ENCODE data around the gene LDB2. TPM values are rescaled to one million over a fixed set of nuclear protein-coding genes. Genes with fewer than 3 reads are reported as not detected.

LDB2 gene
- total and polyA plus RNA-seq, 2 experiments from 2014 or later = 48.6 to 80.1 TPM

DNA sequence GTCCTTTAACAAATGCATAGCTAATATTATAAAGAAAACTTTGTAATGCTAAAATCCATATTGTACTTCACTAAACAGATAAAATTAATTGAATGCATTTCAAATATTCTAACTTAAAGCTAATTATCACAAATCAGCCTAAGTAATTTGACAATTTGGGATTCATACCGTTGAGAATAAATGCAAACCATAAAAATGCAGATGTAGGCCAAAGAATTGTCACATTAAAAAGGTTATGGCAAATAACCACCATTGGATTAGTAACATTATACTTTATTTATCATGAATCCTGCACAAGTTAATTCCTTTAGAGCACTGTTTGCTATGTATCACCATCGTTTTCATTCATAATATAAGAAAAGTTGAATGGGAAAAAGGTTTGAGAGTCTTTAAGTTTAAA, 301.0 kb downstream of the LDB2 start:
- H2AFZ ChIP-seq = no peak overlapping the region
- no peaks in the 10 kb centered on the region for H3F3A ChIP-seq (replicated peaks; ENCODE audit: low read depth)
- peaks cover 16% of the 10 kb centered on the region for H3K4me1 ChIP-seq (ENCODE audit: insufficient read depth)
- no peaks in the 10 kb centered on the region; the same call in 1 of the 2 replicates for H3K9me2 ChIP-seq (ENCODE audit: insufficient read depth)
- no peaks in the 10 kb centered on the region for H3K36me3 ChIP-seq (ENCODE audit: insufficient read depth)
- Mint-ChIP-seq H3K36me3 (ENCODE audit: low read depth) (no peaks in the 10 kb centered on the region), H3K27ac (no peak overlapping the region; the same call in 1 of the 2 replicates), H3K4me1 (peaks cover 21% of the 10 kb centered on the region), H3K27me3 (ENCODE audit: insufficient read depth, low read depth, poor library complexity) (no peaks in the 10 kb centered on the region), H3K4me3 (no peak overlapping the region), H3K9me3 (no peaks in the 10 kb centered on the region)
- no peak for TF ChIP-seq EZH2phosphoT487 (IDR thresholded peaks at IDR 0.05; ENCODE audit: unreplicated experiment)
- TF ChIP-seq ZNF331 (CRISPR knock-in tag; IDR thresholded peaks at IDR 0.05; ENCODE audit: low read depth) = no peak
- no peak for TF ChIP-seq NANOG (IDR thresholded peaks at IDR 0.05; ENCODE audit: borderline replicate concordance)
- no peak for TF ChIP-seq STAT1 (IDR thresholded peaks at IDR 0.05; ENCODE audit: unreplicated experiment)
- TF ChIP-seq ZNF114 (CRISPR knock-in tag; IDR thresholded peaks at IDR 0.05) = no peak
- TF ChIP-seq EZH2 (IDR thresholded peaks at IDR 0.05; ENCODE audit: low read depth, unreplicated experiment) = no peak
- TF ChIP-seq, protein P1, sequence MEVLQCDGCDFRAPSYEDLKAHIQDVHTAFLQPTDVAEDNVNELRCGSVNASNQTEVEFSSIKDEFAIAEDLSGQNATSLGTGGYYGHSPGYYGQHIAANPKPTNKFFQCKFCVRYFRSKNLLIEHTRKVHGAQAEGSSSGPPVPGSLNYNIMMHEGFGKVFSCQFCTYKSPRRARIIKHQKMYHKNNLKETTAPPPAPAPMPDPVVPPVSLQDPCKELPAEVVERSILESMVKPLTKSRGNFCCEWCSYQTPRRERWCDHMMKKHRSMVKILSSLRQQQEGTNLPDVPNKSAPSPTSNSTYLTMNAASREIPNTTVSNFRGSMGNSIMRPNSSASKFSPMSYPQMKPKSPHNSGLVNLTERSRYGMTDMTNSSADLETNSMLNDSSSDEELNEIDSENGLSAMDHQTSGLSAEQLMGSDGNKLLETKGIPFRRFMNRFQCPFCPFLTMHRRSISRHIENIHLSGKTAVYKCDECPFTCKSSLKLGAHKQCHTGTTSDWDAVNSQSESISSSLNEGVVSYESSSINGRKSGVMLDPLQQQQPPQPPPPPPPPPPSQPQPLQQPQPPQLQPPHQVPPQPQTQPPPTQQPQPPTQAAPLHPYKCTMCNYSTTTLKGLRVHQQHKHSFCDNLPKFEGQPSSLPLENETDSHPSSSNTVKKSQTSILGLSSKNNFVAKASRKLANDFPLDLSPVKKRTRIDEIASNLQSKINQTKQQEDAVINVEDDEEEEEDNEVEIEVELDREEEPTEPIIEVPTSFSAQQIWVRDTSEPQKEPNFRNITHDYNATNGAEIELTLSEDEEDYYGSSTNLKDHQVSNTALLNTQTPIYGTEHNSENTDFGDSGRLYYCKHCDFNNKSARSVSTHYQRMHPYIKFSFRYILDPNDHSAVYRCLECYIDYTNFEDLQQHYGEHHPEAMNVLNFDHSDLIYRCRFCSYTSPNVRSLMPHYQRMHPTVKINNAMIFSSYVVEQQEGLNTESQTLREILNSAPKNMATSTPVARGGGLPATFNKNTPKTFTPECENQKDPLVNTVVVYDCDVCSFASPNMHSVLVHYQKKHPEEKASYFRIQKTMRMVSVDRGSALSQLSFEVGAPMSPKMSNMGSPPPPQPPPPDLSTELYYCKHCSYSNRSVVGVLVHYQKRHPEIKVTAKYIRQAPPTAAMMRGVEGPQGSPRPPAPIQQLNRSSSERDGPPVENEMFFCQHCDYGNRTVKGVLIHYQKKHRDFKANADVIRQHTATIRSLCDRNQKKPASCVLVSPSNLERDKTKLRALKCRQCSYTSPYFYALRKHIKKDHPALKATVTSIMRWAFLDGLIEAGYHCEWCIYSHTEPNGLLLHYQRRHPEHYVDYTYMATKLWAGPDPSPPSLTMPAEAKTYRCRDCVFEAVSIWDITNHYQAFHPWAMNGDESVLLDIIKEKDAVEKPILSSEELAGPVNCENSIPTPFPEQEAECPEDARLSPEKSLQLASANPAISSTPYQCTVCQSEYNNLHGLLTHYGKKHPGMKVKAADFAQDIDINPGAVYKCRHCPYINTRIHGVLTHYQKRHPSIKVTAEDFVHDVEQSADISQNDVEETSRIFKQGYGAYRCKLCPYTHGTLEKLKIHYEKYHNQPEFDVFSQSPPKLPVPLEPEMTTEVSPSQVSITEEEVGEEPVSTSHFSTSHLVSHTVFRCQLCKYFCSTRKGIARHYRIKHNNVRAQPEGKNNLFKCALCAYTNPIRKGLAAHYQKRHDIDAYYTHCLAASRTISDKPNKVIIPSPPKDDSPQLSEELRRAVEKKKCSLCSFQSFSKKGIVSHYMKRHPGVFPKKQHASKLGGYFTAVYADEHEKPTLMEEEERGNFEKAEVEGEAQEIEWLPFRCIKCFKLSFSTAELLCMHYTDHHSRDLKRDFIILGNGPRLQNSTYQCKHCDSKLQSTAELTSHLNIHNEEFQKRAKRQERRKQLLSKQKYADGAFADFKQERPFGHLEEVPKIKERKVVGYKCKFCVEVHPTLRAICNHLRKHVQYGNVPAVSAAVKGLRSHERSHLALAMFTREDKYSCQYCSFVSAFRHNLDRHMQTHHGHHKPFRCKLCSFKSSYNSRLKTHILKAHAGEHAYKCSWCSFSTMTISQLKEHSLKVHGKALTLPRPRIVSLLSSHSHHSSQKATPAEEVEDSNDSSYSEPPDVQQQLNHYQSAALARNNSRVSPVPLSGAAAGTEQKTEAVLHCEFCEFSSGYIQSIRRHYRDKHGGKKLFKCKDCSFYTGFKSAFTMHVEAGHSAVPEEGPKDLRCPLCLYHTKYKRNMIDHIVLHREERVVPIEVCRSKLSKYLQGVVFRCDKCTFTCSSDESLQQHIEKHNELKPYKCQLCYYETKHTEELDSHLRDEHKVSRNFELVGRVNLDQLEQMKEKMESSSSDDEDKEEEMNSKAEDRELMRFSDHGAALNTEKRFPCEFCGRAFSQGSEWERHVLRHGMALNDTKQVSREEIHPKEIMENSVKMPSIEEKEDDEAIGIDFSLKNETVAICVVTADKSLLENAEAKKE (CRISPR knock-in tag; IDR thresholded peaks at IDR 0.05) = no peak
- no peak for TF ChIP-seq JUNB (IDR thresholded peaks at IDR 0.05; ENCODE audit: unreplicated experiment)
- no peak for TF ChIP-seq POLR2AphosphoS5 (IDR thresholded peaks at IDR 0.05; ENCODE audit: low read depth)
- TF ChIP-seq, protein P2, sequence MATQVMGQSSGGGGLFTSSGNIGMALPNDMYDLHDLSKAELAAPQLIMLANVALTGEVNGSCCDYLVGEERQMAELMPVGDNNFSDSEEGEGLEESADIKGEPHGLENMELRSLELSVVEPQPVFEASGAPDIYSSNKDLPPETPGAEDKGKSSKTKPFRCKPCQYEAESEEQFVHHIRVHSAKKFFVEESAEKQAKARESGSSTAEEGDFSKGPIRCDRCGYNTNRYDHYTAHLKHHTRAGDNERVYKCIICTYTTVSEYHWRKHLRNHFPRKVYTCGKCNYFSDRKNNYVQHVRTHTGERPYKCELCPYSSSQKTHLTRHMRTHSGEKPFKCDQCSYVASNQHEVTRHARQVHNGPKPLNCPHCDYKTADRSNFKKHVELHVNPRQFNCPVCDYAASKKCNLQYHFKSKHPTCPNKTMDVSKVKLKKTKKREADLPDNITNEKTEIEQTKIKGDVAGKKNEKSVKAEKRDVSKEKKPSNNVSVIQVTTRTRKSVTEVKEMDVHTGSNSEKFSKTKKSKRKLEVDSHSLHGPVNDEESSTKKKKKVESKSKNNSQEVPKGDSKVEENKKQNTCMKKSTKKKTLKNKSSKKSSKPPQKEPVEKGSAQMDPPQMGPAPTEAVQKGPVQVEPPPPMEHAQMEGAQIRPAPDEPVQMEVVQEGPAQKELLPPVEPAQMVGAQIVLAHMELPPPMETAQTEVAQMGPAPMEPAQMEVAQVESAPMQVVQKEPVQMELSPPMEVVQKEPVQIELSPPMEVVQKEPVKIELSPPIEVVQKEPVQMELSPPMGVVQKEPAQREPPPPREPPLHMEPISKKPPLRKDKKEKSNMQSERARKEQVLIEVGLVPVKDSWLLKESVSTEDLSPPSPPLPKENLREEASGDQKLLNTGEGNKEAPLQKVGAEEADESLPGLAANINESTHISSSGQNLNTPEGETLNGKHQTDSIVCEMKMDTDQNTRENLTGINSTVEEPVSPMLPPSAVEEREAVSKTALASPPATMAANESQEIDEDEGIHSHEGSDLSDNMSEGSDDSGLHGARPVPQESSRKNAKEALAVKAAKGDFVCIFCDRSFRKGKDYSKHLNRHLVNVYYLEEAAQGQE (IDR thresholded peaks at IDR 0.05; ENCODE audit: unreplicated experiment) = no peak
- TF ChIP-seq, protein P3, sequence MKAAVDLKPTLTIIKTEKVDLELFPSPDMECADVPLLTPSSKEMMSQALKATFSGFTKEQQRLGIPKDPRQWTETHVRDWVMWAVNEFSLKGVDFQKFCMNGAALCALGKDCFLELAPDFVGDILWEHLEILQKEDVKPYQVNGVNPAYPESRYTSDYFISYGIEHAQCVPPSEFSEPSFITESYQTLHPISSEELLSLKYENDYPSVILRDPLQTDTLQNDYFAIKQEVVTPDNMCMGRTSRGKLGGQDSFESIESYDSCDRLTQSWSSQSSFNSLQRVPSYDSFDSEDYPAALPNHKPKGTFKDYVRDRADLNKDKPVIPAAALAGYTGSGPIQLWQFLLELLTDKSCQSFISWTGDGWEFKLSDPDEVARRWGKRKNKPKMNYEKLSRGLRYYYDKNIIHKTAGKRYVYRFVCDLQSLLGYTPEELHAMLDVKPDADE (IDR thresholded peaks at IDR 0.05) = no peak
- no peak for TF ChIP-seq CREB1 (CRISPR knock-in tag; IDR thresholded peaks at IDR 0.05; ENCODE audit: low read depth)
- TF ChIP-seq, protein P4, sequence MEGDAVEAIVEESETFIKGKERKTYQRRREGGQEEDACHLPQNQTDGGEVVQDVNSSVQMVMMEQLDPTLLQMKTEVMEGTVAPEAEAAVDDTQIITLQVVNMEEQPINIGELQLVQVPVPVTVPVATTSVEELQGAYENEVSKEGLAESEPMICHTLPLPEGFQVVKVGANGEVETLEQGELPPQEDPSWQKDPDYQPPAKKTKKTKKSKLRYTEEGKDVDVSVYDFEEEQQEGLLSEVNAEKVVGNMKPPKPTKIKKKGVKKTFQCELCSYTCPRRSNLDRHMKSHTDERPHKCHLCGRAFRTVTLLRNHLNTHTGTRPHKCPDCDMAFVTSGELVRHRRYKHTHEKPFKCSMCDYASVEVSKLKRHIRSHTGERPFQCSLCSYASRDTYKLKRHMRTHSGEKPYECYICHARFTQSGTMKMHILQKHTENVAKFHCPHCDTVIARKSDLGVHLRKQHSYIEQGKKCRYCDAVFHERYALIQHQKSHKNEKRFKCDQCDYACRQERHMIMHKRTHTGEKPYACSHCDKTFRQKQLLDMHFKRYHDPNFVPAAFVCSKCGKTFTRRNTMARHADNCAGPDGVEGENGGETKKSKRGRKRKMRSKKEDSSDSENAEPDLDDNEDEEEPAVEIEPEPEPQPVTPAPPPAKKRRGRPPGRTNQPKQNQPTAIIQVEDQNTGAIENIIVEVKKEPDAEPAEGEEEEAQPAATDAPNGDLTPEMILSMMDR (conservative IDR thresholded peaks at IDR 0.05; ENCODE audit: low read depth in 2 of 2) = no peak
- H3K27me3 ChIP-seq (ENCODE audit: insufficient read depth) = no peaks in the 10 kb centered on the region
- no peak overlapping the region for H3K27ac ChIP-seq (ENCODE audit: low read depth)
- DNase-seq (ENCODE audit: low spot score) (no peak), ATAC-seq (no peak)
- no peak overlapping the region for H3K4me2 ChIP-seq
- H4K20me1 ChIP-seq (replicated peaks; ENCODE audit: insufficient read depth) = 0 out of 2 replicates have a peak, but pooled peaks cover 2% of the 10 kb centered on the region
- H3K79me2 ChIP-seq (replicated peaks; ENCODE audit: insufficient read depth) = no peaks in the 10 kb centered on the region
- no peak overlapping the region for H3K4me3 ChIP-seq
